Activated T-cell treated with anti-CD3 and anti-CD28 coated beads for 48 hours (primary cell): Measurements from ENCODE around the gene HUS1B.

Experiments
- DNase-seq: peaks from one replicate; pipeline ENCODE4 v3.0.0-alpha.2; 2020; ENCODE audit warnings: low read depth

HUS1B gene

DNA sequence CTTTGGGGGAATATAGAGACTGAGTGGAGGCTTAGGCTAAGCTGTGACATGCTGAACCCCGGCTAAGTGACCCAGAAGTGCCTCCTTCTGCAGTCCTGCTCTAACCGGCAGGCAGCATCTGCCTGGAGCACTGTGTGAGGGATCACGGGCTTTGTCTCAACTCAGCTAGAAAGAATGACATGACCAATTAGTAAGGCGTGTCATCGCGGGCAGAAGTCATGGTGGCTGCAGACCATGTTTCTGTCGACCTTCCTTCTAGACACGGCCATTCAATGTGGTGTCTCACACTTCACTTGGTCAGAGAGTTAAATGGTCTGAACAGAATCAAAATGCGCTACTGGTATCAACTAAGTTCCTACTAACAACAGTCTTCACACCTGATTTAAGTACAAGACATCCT, 35.0 kb downstream of the HUS1B start:
- no peak for DNase-seq

DNA sequence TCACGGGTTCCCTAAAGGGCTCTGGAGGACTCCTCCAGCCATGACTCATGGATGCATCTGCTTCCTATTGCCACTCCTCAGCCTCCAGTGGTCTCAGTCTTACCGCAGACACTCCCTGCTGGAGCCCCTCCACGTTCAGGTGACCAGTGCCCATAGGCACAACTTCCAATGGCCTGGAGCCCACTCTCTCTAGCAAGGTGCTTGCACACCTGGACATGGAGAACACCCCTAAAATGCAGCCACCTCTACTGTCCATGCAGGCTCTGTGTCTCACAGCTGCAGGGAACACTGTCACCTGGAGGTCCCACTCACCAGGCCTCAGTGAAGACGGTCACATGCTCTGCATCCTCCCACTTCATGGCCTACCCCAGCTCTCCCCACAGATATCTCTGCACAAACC, 36.0 kb downstream of the HUS1B start:
- DNase-seq, result no peak

DNA sequence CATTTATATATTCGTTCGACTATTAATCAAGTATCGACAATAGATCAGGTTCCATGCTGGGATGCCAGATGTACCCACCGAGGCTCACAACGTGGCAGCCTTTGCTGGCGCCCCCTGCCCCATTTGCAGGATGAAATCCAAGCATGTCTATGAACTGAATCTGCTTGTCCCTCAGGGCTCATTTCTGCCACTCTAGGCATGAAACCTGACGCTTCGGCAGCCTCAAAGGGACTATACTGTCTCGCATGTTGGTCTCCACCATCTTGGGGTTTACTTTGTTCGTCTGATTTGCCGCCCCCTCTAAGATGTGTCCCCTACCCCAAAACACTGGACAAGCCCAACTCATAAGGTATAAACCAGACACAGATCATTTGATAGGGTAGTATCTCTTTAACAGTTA, 36.7 kb downstream of the HUS1B start:
- no peak for DNase-seq

DNA sequence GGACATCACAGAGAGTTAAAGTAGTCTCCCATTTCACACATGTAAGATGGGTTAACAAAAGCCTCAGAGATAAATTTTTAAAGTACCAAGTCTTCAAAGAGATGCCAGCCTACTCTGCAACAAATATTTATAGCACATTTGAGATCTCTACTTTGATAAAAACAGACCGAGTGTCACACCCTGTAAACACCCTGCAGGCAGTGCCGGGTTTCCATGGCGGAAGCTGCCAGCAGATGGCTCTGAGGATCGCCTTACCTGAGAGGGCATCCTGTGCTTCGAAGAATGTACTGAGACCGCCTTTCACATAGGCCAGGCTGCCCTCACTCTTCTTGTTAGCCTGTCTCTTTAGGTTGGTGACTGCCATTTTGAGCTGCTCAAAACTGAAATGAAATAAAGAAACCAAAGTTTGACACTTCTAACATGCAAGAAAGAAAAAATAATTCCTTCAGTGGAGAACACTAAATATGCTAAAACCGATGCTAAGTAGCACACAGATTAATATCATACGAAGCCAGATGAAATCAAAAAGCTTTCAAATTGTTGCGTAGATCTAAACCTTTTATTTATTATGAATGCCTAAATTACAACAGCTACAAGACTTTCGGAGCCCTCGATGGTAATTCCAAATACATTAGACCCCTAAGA, 39.3 kb downstream of the HUS1B start:
- no peak for DNase-seq

DNA sequence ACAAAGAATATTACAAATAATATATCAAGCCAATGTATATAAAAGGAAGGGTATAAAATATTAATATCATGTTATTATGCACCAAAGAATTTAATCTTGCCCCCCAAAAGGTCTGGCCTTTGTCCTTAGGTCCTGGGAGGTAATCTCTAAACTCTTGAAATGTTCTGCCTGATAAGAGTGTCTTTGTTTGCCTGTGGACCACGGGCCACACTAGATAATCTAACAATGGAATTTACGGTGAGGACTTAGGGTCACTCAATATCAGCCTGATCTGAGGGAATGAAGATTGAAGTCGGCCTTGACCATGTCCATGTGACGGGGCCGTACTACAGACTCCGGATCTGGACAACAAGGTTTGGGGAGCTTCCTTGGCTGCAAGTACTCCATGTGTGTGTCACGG, 42.9 kb downstream of the HUS1B start:
- DNase-seq, result no peak

DNA sequence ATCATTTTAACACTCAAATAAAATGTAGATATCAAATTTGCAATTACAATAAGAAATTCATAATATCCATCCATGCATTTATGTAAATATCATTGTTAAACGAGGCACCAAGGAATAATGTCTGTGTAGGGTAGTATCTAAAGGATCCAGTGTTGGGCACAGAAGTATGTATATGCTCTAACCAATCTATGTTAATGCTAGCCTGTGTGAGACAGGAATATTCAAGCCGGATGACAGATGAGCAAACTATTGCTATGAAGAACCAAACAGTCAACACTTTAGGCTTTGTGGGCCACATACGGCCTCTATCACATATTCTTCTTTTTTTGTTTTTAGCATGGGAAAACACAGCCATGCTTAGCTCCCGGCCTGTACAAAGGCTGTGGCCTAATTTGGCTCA, 45.0 kb downstream of the HUS1B start:
- no peak for DNase-seq

DNA sequence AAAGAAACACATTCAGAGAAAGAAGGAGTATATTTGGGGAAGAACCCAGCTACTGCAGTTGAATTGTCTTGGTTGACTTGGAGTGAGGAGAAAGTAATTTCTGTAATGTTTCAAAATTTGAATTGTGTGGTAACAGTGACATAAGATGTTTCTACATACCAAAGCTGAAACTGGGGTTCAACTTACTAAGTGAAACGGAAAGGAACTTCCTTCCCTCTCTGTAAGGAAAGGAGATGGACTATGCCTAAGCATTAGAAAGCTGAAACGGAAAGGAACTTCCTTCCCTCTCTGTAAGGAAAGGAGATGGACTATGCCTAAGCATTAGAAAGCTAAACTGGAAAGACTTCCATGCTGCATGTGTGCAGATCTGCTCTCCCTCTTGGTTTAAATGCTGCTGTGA, 46.0 kb downstream of the HUS1B start:
- DNase-seq, result no peak

DNA sequence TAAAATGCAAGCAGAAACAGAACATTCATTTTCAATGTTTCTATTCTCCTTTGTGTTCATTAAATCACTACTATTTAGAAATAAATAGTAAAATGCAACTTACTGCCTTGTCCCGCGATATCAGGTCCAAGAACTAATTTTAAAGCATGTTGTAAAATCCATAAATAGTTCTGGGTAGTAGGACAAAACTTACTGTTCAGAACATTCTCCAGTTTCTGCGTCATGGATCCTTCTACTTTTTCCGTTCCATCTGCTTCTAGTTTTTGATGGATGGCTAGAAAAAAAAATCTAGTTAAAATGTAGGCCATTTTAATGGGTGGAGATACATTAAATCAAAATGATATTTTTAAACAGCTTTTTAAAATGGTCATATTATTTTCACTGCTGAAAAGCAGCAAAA, 47.0 kb downstream of the HUS1B start:
- no peak for DNase-seq

DNA sequence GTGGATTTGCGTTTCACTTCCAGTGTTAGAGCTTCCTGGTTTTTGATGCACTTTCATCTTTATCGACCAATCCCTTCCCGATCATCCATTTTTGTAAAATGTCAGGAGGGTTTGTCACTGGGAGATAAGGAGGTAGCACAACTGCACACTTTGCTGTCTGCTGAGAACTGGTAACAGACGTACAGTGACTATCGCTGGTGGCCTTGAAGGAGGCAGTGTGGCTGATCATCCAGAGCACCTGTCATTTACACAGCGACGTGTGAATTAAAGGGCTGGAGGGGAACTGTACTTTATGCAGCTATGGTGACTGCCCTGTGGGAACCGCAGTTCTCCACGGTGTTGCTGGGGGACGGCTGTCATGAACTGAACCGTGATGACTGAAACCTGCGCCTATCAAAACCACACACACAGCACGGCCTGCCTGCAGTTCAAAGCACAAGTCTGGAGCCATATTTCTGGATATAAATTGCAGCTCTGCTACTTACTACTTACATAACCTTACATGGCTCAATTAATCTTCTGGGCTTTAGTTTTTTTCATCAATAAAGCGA, 50.0 kb downstream of the HUS1B start:
- no peak for DNase-seq
